NCI-H510A treated with DMSO at 0.1 percent for 48 hours (cell line): Measurements from ENCODE around the gene ANKRD13D.

Source experiments
- DNase-seq: peaks from one replicate; lab custom pipeline; 2025; lab: John Stamatoyannopoulos, UW

ANKRD13D gene

DNA sequence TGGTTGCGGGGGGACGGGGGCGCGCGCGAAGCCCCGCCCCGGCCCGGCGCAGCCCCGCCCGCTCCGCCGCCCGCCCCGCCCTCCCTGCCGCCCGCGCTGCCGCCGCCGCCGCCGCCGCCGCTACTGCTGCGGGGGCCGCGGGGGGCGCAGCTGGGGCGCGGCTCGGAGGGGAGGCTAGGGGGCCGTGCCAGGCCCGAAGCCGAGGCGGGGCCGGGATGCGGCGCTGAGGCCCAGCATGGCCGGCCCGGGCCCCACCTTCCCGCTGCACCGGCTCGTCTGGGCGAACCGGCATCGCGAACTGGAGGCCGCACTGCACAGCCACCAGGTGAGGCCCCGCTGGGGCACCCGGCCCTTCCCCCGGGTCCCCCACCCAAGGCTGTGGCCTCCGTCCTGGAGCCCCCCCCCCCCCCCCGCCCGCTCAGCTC lies at the start of gene ANKRD13D:
TSS of gene ANKRD13D (plus strand) at position 78 of the 425 bp plus-strand sequence. CDS start at position 236, 158 bp downstream.
- DNase-seq: no peak

DNA sequence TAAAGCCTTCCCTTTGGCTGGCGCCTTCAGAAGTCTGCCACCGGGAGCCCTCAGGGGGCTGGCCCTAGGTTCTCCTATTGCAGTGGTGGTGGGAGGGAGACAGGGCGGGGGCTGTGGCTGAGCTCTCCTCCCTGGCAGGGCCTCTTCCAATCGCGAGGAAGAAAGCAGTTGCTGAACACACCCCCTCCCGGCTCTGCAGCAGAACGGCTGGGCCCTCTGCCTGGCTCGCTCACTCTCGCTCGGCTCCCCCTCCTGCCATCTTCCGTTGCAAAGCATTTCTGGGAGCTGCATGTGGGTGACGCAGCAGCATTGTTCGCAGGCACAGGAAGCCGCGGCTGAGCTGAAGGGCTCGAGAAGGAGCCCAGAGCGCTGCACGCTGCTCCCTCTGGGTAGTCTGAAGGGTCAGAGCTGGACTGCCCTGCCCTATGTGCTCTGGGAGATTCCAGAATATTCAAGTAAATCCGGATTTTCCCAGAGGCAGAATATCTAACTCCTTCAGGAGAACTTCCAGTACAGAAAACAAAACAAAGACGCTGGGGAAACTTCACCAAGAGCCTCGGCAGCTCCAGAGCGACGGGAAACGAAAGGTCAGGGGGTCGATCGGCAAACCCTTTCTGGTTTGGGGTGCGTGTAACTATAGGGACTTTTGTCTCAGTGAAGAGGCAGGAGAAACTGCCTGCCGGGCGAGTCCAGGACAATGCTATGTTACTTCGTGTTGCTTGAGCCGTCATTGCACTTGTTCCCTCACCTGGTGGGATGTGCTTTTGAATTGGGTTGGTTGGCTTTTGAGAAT lies 49.1 kb upstream of the ANKRD13D start:
- DNase-seq: peak; percentile 100

GRCh38 chr11:67240576-67241389 lies 48.3 kb upstream of the ANKRD13D start:
- DNase-seq: peak; percentile 70

GRCh38 chr11:67242548-67242947 lies 46.6 kb upstream of the ANKRD13D start:
- DNase-seq: no peak

DNA sequence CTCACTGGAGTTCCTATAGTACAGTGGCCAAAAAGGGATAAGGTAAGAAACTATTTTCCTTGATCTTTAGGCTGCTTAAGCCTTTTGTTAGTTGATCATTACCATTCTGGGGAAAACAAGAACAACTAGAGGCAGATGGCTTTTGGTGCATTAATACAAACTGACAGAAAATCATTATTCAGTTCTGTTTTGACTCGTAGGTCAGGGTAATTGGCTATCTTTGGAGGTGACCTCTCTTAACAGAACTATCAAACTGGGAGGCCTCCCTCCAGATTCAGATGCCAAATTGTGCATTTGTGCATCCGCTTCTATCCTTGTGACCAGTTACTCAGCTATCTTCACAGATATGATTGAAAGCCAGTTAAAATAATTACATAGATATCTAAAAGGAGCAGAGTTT lies 46.1 kb upstream of the ANKRD13D start:
- no peak for DNase-seq

DNA sequence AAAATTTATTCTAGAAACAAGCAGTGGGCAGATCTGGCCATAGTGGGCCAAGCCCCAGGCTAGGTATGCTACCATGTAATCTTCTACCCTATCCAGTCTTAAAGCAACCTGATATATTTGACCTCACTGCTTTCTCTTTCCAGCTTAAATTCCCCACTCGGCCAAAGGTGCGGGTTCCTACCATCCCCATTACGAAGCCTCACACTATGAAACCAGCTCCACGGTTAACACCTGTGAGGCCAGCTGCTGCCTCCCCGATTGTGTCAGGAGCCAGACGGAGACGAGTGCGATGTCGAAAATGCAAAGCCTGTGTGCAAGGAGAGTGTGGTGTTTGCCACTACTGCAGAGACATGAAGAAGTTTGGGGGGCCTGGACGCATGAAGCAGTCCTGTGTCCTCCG lies 44.1 kb upstream of the ANKRD13D start:
- DNase-seq: no peak

GRCh38 chr11:67247946-67248550 lies 41.1 kb upstream of the ANKRD13D start:
- no peak for DNase-seq

DNA sequence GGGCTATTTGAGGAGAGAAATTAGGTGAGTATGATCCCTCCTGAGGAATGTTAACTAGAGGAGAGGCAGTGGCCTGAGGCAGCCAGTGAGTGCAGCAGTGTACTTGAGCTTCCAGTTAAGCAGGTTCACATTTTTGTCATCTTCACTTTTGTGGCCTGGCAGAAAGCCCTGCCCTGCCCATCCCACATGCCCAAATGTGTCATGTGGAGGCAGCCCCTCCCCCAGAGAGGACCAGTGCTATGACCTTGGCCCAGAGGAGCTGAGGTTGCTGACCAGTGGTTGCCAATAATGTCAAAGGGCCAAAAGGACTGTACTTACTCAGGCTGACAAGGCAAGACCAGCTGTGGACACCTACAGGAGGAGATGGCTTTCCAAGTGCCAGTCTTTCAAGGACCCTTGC lies 40.5 kb upstream of the ANKRD13D start:
- DNase-seq: no peak

DNA sequence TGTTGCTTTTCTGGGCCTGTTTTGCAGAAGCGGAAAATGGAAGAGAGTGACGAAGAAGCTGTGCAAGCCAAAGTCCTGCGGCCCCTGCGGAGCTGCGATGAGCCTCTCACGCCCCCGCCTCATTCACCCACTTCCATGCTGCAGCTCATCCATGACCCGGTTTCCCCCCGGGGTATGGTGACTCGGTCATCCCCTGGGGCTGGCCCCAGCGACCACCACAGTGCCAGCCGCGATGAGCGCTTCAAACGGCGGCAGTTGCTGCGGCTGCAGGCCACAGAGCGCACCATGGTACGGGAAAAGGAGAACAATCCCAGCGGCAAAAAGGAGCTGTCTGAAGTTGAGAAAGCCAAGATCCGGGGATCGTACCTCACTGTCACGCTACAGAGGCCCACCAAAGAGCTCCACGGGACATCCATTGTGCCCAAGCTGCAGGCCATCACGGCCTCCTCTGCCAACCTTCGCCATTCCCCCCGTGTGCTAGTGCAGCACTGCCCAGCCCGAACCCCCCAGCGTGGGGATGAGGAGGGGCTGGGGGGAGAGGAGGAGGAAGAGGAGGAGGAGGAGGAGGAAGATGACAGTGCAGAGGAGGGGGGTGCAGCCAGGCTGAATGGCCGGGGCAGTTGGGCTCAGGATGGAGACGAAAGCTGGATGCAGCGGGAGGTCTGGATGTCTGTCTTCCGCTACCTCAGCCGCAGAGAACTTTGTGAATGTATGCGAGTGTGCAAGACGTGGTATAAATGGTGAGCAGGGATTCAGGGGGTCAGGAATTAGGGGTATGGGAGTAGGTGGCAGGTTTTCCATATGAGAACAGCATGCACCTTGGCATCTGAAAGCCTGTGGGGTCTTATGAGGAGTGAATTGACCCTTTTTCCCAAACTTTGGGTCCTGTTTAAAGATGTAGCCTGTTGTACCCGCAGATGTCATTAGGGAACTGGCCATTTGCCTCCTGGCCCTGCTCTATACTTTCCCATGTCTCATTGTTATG lies 38.8 kb upstream of the ANKRD13D start:
- no peak for DNase-seq

GRCh38 chr11:67251841-67252240 lies 37.3 kb upstream of the ANKRD13D start:
- DNase-seq: no peak

- DNase-seq: no peak
Measured at GRCh38 chr11:67252831-67253239, 36.3 kb upstream of the ANKRD13D start.

GRCh38 chr11:67253872-67254624 lies 35.1 kb upstream of the ANKRD13D start:
- DNase-seq: no peak

DNA sequence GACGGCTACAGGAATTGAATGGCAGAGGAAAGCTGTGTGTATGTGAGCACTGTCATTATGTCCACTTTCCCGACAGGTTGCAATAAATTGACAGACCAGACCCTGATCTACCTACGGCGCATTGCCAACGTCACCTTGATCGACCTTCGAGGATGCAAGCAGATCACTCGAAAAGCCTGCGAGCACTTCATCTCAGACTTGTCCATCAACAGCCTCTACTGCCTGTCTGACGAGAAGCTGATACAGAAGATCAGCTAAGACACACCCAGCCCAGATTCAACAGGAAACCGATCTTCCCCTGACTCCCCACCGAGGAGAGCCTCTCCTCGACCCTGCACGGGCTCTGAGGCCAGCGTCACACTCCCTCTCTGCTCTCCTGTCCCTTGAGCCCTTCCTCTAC lies 34.3 kb upstream of the ANKRD13D start:
- no peak for DNase-seq

- no peak for DNase-seq
Measured at GRCh38 chr11:67255353-67255752, 33.8 kb upstream of the ANKRD13D start.

GRCh38 chr11:67255864-67256263 lies 33.2 kb upstream of the ANKRD13D start:
- DNase-seq: no peak

DNA sequence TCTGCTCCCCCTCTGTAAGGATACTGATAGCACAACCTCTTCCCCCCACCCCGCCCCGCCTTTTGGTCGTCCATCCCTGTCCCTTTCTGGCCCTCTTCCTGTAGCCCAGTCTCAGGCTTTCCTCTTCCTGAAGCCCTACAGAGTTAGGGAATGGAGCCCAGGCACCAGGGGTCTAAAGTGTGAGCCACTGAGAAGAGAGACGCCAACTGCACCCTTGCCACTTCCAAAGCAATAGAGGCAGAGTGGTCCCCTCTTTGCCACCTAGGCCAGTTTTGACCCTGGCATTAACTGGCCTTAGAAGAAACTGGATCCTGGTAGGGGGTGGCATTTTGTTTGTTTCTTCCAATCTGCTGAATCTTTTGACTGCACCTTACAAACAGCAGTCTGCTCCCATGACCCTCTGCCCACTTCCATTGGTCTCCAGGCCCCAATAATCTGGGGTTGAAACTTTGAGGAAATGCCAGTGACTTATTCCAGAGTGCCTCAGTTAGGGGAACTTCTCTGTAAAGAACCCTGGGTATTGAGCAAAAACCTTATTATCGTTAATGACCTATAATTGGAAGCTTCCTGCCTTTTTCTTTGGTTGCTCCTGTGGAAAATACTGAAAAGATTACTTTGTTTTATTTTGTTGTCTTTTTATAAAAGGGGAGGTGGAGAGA lies 32.5 kb upstream of the ANKRD13D start:
- no peak for DNase-seq

- no peak for DNase-seq
Measured at GRCh38 chr11:67260406-67260805, 28.7 kb upstream of the ANKRD13D start.

DNA sequence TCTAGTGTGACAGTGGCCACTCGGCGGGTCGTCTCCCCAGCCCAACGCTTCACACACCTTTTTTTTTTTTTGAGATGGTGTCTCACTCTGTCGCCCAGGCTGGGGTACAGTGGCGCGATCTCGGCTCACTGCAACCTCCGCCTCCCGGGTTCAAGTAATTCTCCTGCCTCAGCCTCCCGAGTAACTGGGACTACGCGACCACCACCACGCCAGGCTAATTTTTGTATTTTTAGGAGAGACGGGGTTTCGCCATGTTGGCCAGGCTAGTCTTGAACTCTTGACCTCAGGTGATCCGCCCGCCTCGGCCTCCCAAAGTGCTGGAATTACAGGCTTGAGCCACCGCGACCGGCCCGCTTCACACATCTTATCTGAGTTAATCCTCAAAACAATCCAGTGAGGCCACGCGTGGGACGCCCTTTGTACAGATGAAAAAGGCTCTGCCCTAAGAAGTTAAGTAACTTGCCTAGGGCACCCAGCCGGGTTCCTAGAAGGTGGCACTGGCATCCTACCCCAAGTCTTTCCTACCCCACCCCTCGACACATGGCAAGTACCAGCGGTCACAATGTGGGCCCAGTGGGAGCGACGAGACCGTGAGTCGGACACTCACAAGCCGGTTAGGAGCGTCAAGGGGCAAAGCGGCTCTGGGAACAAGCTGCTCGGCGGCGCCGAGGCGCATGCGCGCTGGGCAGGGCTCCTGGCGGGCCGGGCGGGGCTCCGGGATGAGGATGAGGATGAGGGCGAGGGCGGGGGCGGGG lies 28.0 kb upstream of the ANKRD13D start:
- DNase-seq: peak; percentile 59

GRCh38 chr11:67261640-67261945 lies 27.5 kb upstream of the ANKRD13D start:
- DNase-seq: no peak
